ENCODE data around the gene XPO5. TPM values are rescaled to one million over a fixed set of nuclear protein-coding genes. Genes with fewer than 3 reads are reported as not detected.

XPO5 gene
- total RNA-seq, 1 donor from 2014 or later: 35.0 TPM

GRCh38 chr6:43613721-43614395 is 38.0 kb upstream of the XPO5 start:
- H3K27me3 Mint-ChIP-seq (ENCODE audit: unreplicated experiment): no peaks in the 10 kb centered on the region
- no peak for TF ChIP-seq CTCF (IDR thresholded peaks at IDR 0.05)
- no peak overlapping the region for H3K27ac Mint-ChIP-seq (ENCODE audit: unreplicated experiment)
- no peak for DNase-seq (ENCODE audit: extremely low spot score, unreplicated experiment)
- peaks cover 16% of the 10 kb centered on the region for H3K36me3 Mint-ChIP-seq (ENCODE audit: unreplicated experiment)
- no peak overlapping the region for H3K4me3 Mint-ChIP-seq (ENCODE audit: unreplicated experiment)
- peaks cover 2% of the 10 kb centered on the region for H3K4me1 Mint-ChIP-seq (ENCODE audit: unreplicated experiment)
- no peaks in the 10 kb centered on the region for H3K9me3 Mint-ChIP-seq (ENCODE audit: unreplicated experiment)

GRCh38 chr6:43610431-43610830 is 34.6 kb upstream of the XPO5 start:
- peaks cover 22% of the 10 kb centered on the region for H3K36me3 Mint-ChIP-seq (ENCODE audit: unreplicated experiment)
- no peaks in the 10 kb centered on the region for H3K9me3 Mint-ChIP-seq (ENCODE audit: unreplicated experiment)
- no peaks in the 10 kb centered on the region for H3K27me3 Mint-ChIP-seq (ENCODE audit: unreplicated experiment)
- H3K4me3 Mint-ChIP-seq (ENCODE audit: unreplicated experiment): no peak overlapping the region
- H3K4me1 Mint-ChIP-seq (ENCODE audit: unreplicated experiment): peaks cover 3% of the 10 kb centered on the region
- DNase-seq (ENCODE audit: extremely low spot score, unreplicated experiment): no peak
- no peak overlapping the region for H3K27ac Mint-ChIP-seq (ENCODE audit: unreplicated experiment)
- TF ChIP-seq CTCF (IDR thresholded peaks at IDR 0.05): no peak

DNA sequence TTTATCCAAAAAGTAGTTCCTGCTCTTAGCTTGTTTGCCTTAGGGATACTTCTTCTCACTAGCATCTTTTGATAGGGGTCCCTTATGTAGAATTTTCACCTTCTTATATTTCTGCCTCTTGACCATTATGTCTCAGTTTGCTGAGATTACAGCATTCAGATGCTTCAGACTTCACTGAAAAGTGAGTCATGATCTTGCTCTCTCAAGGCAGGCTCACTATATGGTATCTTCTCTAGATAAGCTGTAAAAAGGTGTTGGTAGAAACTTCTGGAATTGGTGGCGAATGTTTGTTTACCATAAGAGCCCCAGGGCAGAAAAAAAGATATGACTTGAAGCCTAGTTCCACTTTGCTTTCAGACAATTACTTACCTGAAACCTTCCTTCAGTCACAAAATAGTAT is 33.6 kb upstream of the XPO5 start:
- peaks cover 21% of the 10 kb centered on the region for H3K36me3 Mint-ChIP-seq (ENCODE audit: unreplicated experiment)
- H3K27me3 Mint-ChIP-seq (ENCODE audit: unreplicated experiment): no peaks in the 10 kb centered on the region
- H3K9me3 Mint-ChIP-seq (ENCODE audit: unreplicated experiment): no peaks in the 10 kb centered on the region
- H3K4me3 Mint-ChIP-seq (ENCODE audit: unreplicated experiment): no peak overlapping the region
- H3K4me1 Mint-ChIP-seq (ENCODE audit: unreplicated experiment): peaks cover 3% of the 10 kb centered on the region
- no peak overlapping the region for H3K27ac Mint-ChIP-seq (ENCODE audit: unreplicated experiment)
- no peak for DNase-seq (ENCODE audit: extremely low spot score, unreplicated experiment)
- TF ChIP-seq CTCF (IDR thresholded peaks at IDR 0.05): no peak

DNA sequence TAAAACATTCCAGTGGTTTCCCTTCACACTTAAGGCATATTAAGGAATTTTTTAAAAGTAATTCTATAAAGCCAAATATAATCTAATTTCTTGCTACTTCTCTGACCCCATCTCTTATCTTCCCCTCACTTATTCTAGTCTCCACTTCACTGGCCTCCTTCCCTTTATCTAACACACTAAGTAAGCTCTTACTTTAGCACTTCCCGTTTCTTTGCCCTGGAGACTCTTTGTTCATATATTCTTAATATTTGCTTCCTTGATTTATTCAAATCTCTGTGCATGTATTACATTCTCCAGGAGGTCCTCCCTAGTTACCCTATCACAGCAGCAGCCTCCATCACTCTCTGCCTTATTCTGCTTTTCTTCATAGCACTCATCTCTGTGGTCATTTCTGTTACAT is 33.0 kb upstream of the XPO5 start:
- no peaks in the 10 kb centered on the region for H3K9me3 Mint-ChIP-seq (ENCODE audit: unreplicated experiment)
- DNase-seq (ENCODE audit: extremely low spot score, unreplicated experiment): no peak
- H3K4me3 Mint-ChIP-seq (ENCODE audit: unreplicated experiment): no peak overlapping the region
- no peaks in the 10 kb centered on the region for H3K27me3 Mint-ChIP-seq (ENCODE audit: unreplicated experiment)
- no peak overlapping the region for H3K27ac Mint-ChIP-seq (ENCODE audit: unreplicated experiment)
- peaks cover 5% of the 10 kb centered on the region for H3K4me1 Mint-ChIP-seq (ENCODE audit: unreplicated experiment)
- TF ChIP-seq CTCF (IDR thresholded peaks at IDR 0.05): no peak
- peaks cover 20% of the 10 kb centered on the region for H3K36me3 Mint-ChIP-seq (ENCODE audit: unreplicated experiment)

- peak; percentile 87 for TF ChIP-seq CTCF (IDR thresholded peaks at IDR 0.05)
- Mint-ChIP-seq H3K4me1 (ENCODE audit: unreplicated experiment) (peaks cover 5% of the 10 kb centered on the region), H3K4me3 (ENCODE audit: unreplicated experiment) (no peak overlapping the region), H3K9me3 (ENCODE audit: unreplicated experiment) (no peaks in the 10 kb centered on the region), H3K36me3 (ENCODE audit: unreplicated experiment) (peaks cover 20% of the 10 kb centered on the region), H3K27me3 (ENCODE audit: unreplicated experiment) (no peaks in the 10 kb centered on the region), H3K27ac (ENCODE audit: unreplicated experiment) (no peak overlapping the region)
- DNase-seq (ENCODE audit: extremely low spot score, unreplicated experiment): peak; percentile 87
These were observed 32.5 kb upstream of the XPO5 start for GRCh38 chr6:43608310-43608763.
